K562 (cell line): ENCODE results near the gene CEP192. TPM values are rescaled to one million over a fixed set of nuclear protein-coding genes. Genes with fewer than 3 reads are reported as not detected.

ENCODE experiments used
- CEBPZ ChIP-seq: fragments of 150-350 bp; IDR thresholded peaks from 2 replicates; pipeline ENCODE4 v1.6.1; 2014; ENCODE audit warnings: low read depth, mild to moderate bottlenecking, low read length, borderline replicate concordance
- MYBL2 ChIP-seq, 2 experiments: fragments of 450-650 bp in 1 of 2; sonication (generic) in 1 of 2; formaldehyde crosslinking in 1 of 2; IDR thresholded peaks; 2 replicates each; pipeline versions ENCODE4 v1.6.1 to v1.8.1; 2017 to 2022; ENCODE audit warnings: borderline replicate concordance in 1 of 2, inconsistent platforms in 1 of 2, low read depth in 1 of 2, mild to moderate bottlenecking in 1 of 2, missing genetic modification reagents in 1 of 2, moderate library complexity in 1 of 2
- RCOR1 ChIP-seq, 2 experiments: IDR thresholded peaks; 2 replicates each; pipeline ENCODE4 v1.6.1; 2012; ENCODE audit warnings: low read depth in 2 of 2, low read length in 2 of 2, borderline replicate concordance in 1 of 2, improper control_type of control experiment in 1 of 2
- SAFB2 ChIP-seq: fragments of 200-400 bp; formaldehyde crosslinking; IDR thresholded peaks from 2 replicates; pipeline ENCODE4 v1.6.1; 2018; ENCODE audit warnings: borderline replicate concordance, low read length, low read depth, moderate library complexity; ENCODE audit not compliant: severe bottlenecking
- polyA plus RNA-seq, 8 experiments: library from polyadenylated mRNA; depleted of rRNA in 4 of 8; stranded (reverse) in 5 of 8; unstranded in 3 of 8; fragments of >200 nt; fragmentation: Nextera tagmentation in 2 of 8; fragmentation: Illumina TruSeq in 1 of 8; extraction: Ambion mirVana in 2 of 8; extraction: Trizol in 1 of 8; gene quantifications; 2 replicates each; pipeline versions ENCODE4 v1.2.1 to v1.2.3, GENCODE V29; 2011 to 2014; ENCODE audit warnings: inconsistent platforms in 1 of 8, missing spikeins in 1 of 8
- total RNA-seq, 7 experiments: library from RNA; depleted of rRNA in 6 of 7; stranded (reverse); fragments of >200 nt in 6 of 7; fragmentation: Illumina TruSeq in 2 of 7; extraction: Trizol in 2 of 7; gene quantifications; 2 replicates each; pipeline versions ENCODE4 v1.2.1 to v1.2.3, GENCODE V29; 2011 to 2021; ENCODE audit warnings: low replicate concordance in 1 of 7
- TF ChIP-seq, protein P1 (sequence below), 2 experiments: IDR thresholded peaks; 2 replicates each; pipeline ENCODE4 v1.6.1; 2012; ENCODE audit warnings: improper control_type of control experiment in 2 of 2, low read depth in 2 of 2, low read length in 2 of 2, borderline replicate concordance in 1 of 2

CEP192 gene
- total and polyA plus RNA-seq, 9 of the 15 experiments (the other 6 are each of a cell fraction or from before 2014, with no cell fraction given) = 14.4 to 54.4 (median 35.8) TPM

GRCh38 chr18:13086906-13087305, 95.7 kb downstream of the CEP192 start (continued):
- TF ChIP-seq, protein P1, sequence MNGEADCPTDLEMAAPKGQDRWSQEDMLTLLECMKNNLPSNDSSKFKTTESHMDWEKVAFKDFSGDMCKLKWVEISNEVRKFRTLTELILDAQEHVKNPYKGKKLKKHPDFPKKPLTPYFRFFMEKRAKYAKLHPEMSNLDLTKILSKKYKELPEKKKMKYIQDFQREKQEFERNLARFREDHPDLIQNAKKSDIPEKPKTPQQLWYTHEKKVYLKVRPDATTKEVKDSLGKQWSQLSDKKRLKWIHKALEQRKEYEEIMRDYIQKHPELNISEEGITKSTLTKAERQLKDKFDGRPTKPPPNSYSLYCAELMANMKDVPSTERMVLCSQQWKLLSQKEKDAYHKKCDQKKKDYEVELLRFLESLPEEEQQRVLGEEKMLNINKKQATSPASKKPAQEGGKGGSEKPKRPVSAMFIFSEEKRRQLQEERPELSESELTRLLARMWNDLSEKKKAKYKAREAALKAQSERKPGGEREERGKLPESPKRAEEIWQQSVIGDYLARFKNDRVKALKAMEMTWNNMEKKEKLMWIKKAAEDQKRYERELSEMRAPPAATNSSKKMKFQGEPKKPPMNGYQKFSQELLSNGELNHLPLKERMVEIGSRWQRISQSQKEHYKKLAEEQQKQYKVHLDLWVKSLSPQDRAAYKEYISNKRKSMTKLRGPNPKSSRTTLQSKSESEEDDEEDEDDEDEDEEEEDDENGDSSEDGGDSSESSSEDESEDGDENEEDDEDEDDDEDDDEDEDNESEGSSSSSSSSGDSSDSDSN (IDR thresholded peaks at IDR 0.05; ENCODE audit: borderline replicate concordance in 1 of 2, low read depth in 2 of 2, low read length in 2 of 2) = no peak
- TF ChIP-seq SAFB2 = no peak
- TF ChIP-seq CEBPZ = no peak
- no peak for TF ChIP-seq RCOR1 (IDR thresholded peaks at IDR 0.05; ENCODE audit: borderline replicate concordance in 1 of 2, low read depth in 2 of 2, low read length in 2 of 2)
- no peak for TF ChIP-seq MYBL2 (IDR thresholded peaks at IDR 0.05; ENCODE audit: low read depth)
- no peak for TF ChIP-seq MYBL2 (CRISPR knock-in tag; IDR thresholded peaks at IDR 0.05; ENCODE audit: borderline replicate concordance)
- TF ChIP-seq, all 486 proteins: peak for 0
